ENCODE results near the gene PLEKHM2.

Gene PLEKHM2

GRCh38 chr1:15702722-15703550 lies 18.8 kb downstream of the PLEKHM2 start:
- DNase-seq = no peak

- no peak for DNase-seq
Observed at GRCh38 chr1:15703562-15703961, 19.4 kb downstream of the PLEKHM2 start.

DNA sequence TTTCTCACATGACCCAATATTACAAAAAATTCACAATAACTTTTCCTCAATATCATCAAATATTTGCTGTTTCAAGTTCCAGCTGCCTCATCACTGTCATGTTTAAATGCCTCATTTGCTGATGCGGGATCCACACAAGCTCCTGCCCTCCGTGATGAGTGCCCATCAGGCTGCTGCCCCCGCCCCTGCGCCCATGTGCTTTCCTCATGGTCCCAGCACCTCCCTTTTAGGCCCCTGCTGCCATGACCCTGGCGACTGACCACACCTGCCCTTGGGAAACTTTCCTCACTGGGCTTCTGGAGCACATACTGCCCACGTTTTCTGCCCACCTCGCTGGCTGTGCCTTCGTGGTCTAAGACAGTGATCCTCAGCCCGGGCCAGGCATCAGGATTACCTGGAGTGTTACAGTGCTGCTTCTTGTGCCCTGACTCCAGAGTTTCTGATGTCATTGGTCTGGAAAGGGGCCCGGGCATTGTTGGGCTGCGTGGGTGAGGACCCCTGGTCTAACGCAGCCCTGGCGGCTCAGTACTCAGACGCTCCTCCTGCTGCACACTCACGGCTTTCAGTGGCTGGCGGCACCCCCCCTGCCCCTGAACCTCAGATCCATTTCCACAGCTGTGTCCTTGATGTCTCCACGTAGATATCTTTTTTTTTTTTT lies 20.5 kb downstream of the PLEKHM2 start:
- no peak for DNase-seq

DNA sequence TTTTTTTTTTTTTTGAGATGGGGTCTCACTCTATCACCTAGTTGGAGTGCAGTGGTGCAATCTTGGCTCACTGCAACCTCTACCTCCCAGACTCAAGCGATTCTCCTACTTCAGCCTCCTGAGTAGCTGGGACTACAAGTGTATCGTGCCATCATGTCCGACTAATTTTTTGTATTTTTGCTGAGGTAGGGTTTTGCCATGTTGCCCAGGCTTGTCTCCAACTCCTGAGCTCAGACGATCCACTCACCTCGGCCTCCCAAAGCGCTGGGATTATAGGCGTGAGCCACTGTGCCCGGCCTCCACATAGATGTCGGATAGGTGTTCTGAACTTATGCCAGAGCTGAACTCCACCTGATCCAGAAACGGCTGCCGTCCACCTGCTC lies 21.1 kb downstream of the PLEKHM2 start:
- no peak for DNase-seq

DNA sequence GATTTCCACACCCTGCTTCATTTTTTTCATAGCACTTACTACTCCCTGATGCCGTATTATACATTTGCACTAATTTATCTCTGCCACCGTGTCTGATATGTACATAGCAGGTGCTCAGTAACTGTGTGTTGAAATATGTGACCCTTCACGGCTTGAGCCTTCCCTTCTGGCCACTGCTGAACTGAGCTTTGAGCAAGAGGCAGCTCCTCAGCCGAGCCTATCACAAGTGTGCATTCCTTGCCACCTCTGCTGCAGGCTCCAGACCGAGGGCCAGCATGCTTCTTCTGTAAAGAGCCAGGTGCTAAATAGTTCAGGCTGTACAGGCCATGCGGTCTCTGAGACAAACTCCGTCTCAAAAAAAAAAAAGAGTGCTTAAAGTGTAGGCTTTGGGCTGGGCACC lies 22.6 kb downstream of the PLEKHM2 start:
- DNase-seq = no peak

- DNase-seq = no peak
Observed at GRCh38 chr1:15707239-15707925, 23.3 kb downstream of the PLEKHM2 start.

GRCh38 chr1:15708486-15709137 lies 24.5 kb downstream of the PLEKHM2 start:
- DNase-seq = no peak

- DNase-seq = no peak
Observed at GRCh38 chr1:15709226-15709625, 25.1 kb downstream of the PLEKHM2 start.

GRCh38 chr1:15712168-15712567 lies 28.0 kb downstream of the PLEKHM2 start:
- no peak for DNase-seq

DNA sequence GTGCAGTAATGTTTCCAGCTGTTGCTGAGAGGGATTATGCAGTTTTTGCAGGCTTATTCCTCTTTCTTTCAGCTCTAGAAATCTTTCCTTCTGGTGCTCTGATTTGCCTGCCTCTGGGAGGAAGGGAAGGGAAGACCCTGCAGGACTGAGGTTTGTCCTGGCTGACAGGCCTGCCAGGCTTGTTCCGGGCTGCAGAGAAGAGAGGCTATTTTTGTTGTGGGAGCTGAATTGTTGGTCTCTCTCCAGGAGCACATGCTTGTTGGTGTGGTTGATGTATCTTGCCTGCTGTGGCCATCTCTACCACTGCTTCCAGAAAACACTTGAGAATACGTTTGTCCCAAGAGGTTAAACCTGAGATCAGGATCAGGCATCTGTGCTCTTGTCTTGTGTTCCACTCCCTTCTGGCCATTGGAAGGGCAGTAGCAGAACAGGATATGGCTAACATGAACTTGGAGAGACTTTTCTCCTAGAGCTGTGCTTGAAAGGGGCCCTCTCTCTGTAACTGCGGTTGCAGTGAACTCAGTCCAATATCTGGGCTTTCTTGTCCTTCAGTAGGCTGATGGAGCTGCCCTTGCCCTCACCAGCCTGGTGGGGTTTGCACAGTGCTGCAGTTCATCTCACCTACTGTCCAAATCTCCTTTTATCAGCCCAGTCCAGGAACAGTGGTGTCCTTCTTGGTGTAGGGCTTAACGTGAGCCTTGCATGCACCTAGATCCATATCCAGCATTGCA lies 30.5 kb downstream of the PLEKHM2 start:
- no peak for DNase-seq

DNA sequence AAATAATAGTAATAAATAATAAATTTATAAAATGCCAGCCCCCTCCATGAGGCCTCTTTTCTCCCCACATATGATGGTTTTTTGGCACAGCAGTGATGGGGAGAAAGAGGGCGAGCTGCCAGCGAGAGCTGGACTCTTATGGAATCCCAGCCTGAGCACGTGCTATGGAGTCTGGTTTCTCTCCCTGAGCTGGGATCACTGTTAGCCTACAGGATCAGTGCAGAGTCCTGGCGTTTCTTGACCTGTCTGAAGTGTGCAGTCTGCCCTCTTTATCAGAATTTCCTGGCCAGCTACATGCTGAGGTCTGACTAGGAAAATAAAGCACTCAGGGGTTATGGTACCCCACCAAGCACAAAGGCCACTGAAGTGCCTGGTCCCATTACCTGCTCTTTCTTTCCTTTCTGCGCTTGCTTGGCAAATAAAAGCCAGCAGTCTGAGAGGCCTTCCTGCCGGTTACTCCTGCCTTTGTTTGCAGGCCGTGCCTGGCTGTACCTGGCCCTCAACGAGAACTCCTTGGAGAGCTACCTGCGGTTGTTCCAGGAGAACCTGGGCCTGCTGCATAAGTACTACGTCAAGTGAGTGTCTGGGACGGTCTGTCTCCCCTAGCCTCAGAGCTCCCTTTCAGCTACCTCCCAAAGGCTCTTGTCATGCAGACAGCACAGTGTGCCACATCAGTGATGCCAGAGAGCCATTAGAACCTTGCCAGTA lies 33.5 kb downstream of the PLEKHM2 start:
- DNase-seq = no peak

GRCh38 chr1:15718199-15718601 lies 34.1 kb downstream of the PLEKHM2 start:
- no peak for DNase-seq

DNA sequence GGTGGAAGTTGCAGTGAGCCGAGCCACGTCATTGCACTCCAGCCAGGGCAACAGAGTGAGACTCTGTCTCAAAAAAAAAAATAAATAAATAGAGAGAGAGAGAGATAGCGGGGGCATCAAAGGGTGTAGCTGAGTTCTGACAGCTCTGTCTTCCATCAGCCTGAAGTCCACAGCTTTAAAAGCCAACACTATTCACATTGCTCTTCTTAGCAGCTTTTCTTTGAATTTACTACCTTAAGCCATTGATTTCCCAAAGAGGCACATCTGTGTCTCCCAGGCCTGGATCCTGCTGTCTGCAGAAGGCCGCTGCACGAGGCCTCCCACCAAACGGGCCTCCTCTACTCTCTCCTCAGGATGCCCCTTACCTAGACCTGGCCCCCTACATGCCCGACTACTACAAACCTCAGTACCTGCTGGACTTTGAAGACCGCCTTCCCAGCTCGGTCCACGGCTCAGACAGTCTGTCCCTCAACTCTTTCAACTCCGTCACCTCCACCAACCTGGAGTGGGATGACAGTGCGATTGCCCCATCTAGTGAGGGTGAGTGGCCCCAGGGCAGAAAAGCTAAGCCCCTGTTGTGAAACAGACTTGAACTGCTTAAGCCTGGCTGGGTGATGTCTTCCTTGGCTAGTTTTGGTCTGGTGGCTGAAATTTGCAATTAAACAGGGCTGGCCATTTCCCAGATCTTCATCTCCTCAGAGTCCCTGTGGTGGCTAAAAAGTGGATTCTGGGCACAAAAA lies 35.4 kb downstream of the PLEKHM2 start:
- DNase-seq = no peak

- no peak for DNase-seq
Observed at GRCh38 chr1:15720861-15721260, 36.7 kb downstream of the PLEKHM2 start.

- no peak for DNase-seq
Observed at GRCh38 chr1:15722411-15722810, 38.3 kb downstream of the PLEKHM2 start.

GRCh38 chr1:15722836-15723532 lies 38.9 kb downstream of the PLEKHM2 start:
- no peak for DNase-seq

DNA sequence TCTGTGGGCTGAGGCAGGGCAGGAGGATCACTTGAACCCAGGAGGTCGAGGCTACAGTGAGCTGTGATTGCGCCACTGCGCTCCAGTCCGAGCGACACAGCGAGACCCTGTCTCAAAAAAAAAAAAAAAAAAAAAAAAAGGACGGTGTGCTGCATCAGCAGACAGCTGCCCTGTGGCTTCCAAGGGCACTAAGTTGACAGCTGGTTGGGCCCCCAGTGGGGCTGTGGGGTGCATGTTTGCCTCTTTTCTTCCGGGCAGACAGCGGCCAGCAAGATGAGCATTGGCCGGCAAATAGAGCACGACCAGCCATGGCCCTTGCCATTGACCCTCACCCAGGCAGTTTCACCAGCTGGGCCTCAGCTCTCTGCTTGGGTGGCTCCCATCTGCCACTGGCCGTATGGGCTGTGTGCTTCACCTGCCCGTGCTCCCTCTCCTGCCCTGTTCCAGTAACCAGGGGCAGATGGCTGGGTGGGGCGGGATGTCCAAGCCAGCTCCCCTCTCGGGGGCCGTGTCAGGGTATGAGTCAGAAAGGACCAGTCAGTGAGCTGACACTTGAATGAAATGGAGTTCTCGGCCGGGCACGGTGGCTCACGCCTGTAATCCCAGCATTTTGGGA lies 39.6 kb downstream of the PLEKHM2 start:
- no peak for DNase-seq

DNA sequence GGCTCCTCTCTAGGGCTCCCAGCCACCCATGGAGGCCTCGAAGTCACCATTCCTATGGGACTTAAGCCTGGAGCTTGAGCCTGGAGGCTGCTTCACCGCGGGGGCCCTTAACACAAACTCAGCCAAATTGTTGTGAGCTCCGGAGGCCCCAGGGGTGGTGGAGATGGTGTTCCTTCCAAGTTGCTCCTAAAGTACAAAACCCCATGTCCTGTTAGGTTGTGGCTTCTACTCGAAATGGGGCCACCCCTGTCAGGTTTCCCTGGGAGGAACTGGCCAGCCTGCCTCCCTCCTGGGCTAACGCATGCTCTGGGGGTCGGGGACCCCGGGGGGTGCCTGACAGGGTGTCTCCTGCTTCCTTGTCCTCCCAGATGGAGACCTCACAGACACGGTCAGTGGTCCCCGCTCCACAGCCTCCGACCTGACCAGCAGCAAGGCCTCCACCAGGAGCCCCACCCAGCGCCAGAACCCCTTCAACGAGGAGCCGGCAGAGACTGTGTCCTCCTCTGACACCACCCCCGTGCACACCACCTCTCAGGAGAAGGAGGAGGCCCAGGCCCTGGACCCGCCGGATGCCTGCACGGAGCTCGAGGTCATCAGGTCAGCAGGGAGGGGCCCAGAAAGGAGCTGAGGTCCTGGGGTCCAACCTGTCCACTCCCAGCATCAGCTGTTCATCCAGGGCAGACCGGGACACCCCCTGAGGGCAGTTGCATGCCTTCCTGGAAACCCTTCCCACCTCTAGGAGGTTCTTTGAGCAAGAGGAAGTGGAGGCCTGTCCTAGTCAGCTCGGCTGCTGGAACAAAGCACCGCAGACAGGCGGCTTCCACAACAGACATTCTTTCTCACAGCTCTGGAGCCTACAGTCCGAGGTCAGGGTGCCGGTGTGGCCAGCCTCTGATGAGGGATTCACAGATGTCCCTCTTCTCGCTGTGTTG lies 41.1 kb downstream of the PLEKHM2 start:
- no peak for DNase-seq

- DNase-seq = no peak
Observed at GRCh38 chr1:15726508-15726907, 42.4 kb downstream of the PLEKHM2 start.
